Testis (tissue), 5 donors: Measurements from ENCODE around the gene CLEC2D. TPM values are rescaled to one million over a fixed set of nuclear protein-coding genes. Genes with fewer than 3 reads are reported as not detected.

Source experiments
- DNase-seq: peaks from one replicate; pipeline ENCODE4 v3.0.0-alpha.2; 2019
- H3K27ac ChIP-seq, 2 donors: fragments of 200-600 bp; sonication (generic); one replicate each; pipeline ENCODE4 v1.5.1; 2019
- H3K27me3 ChIP-seq: fragments of 200-600 bp; sonication (generic); one replicate; pipeline ENCODE4 v1.5.1; 2019
- H3K36me3 ChIP-seq: fragments of 200-600 bp; sonication (generic); one replicate; pipeline ENCODE4 v1.5.1; 2017; ENCODE audit warnings: low read depth; ENCODE audit errors: missing control alignments
- H3K4me1 ChIP-seq: fragments of 200-600 bp; sonication (generic); one replicate; pipeline ENCODE4 v1.5.1; 2019
- H3K4me3 ChIP-seq, 2 donors: fragments of 200-600 bp; sonication (generic); one replicate each; pipeline ENCODE4 v1.5.1; 2017 to 2019
- H3K9me3 ChIP-seq: fragments of 200-600 bp; sonication (generic); one replicate; pipeline ENCODE4 v1.5.1; 2017
- CTCF ChIP-seq, 3 experiments: fragments of 450-650 bp in 2 of 3; fragments of 200-600 bp in 1 of 3; sonication (generic) in 1 of 3; IDR thresholded peaks; one replicate each; pipeline ENCODE4 v1.5.1; 2016 to 2019; ENCODE audit warnings: antibody characterized with exemption in 3 of 3, mild to moderate bottlenecking in 2 of 3, moderate library complexity in 1 of 3
- POLR2A ChIP-seq: fragments of 450-650 bp; IDR thresholded peaks from one replicate; pipeline ENCODE4 v1.6.1; 2017; ENCODE audit warnings: antibody characterized with exemption, mild to moderate bottlenecking, moderate library complexity
- WGBS, 2 donors: methylation state at CpG; one replicate each; pipeline ENCODE4 v1.1.5; 2018; 5-methylcytosine and 5-hydroxymethylcytosine counted together
- intact Hi-C: fragments of 100-400 bp; cut with DNase I; formaldehyde crosslinking; loops from one replicate; pipeline ENCODE4 v1.15.1; 2023; ENCODE audit warnings: low total_unique reads
- long read RNA-seq, 2 donors: transcript quantifications; one replicate each; lab custom pipeline, GENCODE V29; 2026
- polyA plus RNA-seq: library from polyadenylated mRNA; stranded (reverse); fragments of 350-450 nt; fragmentation: Illumina TruSeq; extraction: RNeasy Lipid Tissue Mini Kit (QIAGEN cat#74804); gene quantifications from one replicate; pipeline ENCODE4 v1.2.3, GENCODE V29; 2014; ENCODE audit warnings: low read depth, low replicate concordance; ENCODE audit not compliant: insufficient read depth
- total RNA-seq, 2 donors: library from RNA; depleted of rRNA; stranded (reverse); fragments of >200 nt; gene quantifications; one replicate each; pipeline ENCODE4 v1.2.3, GENCODE V29; 2016

CLEC2D gene
- total RNA-seq: 10 to 100 TPM; 32.1 to 36.3 TPM
- polyA plus RNA-seq: 25.5 TPM
- long read RNA-seq, donor 1: 0 reads
- long read RNA-seq, donor 2: 0 reads

DNA sequence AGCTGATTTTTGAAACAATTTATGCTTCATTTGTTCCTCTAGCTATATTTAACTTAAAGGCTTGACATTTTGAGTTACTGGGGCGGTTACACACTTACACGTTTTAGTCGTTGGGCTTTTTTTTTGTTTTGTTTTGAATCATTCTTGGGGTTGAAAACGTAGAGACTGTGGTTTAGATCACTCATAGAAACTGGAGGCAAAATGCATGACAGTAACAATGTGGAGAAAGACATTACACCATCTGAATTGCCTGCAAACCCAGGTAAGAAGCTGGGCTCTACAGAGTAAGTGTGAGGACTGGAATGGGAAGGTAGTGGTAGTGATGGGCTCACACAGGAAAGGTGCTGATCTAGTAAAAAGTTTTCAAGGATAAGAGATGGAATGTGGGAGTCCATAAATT, at the start of gene CLEC2D:
CLEC2D (plus strand) TSS at position 180 of the 400 bp plus-strand sequence; CDS start at position 202, 22 bp downstream.
- no peak for DNase-seq
- H3K4me3 ChIP-seq: no peak within 1 kb of the TSS
- H3K9me3 ChIP-seq: no peaks in the 10 kb centered on the region
- H3K27ac ChIP-seq: no peak within 1 kb of the TSS
- no peaks in the 10 kb centered on the region for H3K4me1 ChIP-seq
- 88 to 91% methylated on average over 4 of the region's 4 CpGs for WGBS, 2 donors
- no peaks in the 10 kb centered on the region for H3K27me3 ChIP-seq
- intact Hi-C loops: no loop called here
- H3K36me3 ChIP-seq: no peaks in the 10 kb centered on the region
- TF ChIP-seq POLR2A: no peak

DNA sequence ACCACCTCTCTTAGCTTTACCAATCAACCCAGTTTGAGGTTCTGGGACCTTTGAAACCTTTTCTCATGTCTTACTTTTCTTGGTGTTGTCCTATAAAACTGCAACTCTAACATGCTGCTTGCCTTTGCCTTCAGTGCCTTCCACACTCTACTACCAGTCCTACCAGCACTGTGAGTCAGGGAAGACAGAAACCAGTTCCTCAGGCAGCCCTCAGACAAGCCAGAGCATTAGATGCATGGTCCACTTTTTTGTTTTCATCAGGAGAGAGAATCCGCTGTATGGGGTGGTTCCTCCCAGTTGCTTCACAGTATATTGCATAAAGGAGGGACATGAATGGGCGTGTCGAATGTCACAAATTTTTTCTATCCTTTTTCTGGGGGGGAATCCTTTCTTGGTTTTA, 44.5 kb upstream of the CLEC2D start:
- no peak for DNase-seq
- Histone ChIP-seq H3K4me1 (no peaks in the 10 kb centered on the region), H3K36me3 (no peaks in the 10 kb centered on the region), H3K27ac (no peak overlapping the region), H3K9me3 (no peaks in the 10 kb centered on the region), H3K27me3 (no peaks in the 10 kb centered on the region), H3K4me3 (no peak overlapping the region)
- 96% methylated on average over 3 of the region's 3 CpGs for WGBS, 2 donors
- intact Hi-C loops: no loop called here
- TF ChIP-seq CTCF (IDR thresholded peaks at IDR 0.05) (no peak), POLR2A (no peak)

GRCh38 chr12:9626291-9626690, 43.2 kb upstream of the CLEC2D start:
- no peak overlapping the region for H3K4me3 ChIP-seq
- H3K27ac ChIP-seq: no peak overlapping the region
- H3K4me1 ChIP-seq: no peaks in the 10 kb centered on the region
- no peaks in the 10 kb centered on the region for H3K36me3 ChIP-seq
- intact Hi-C loops: no loop called here
- no peak for TF ChIP-seq POLR2A
- TF ChIP-seq CTCF (IDR thresholded peaks at IDR 0.05): no peak
- no peaks in the 10 kb centered on the region for H3K9me3 ChIP-seq
- no peaks in the 10 kb centered on the region for H3K27me3 ChIP-seq
- DNase-seq: no peak

- intact Hi-C loops: no loop called here
- no peaks in the 10 kb centered on the region for H3K9me3 ChIP-seq
- H3K27ac ChIP-seq: no peak overlapping the region
- TF ChIP-seq CTCF (IDR thresholded peaks at IDR 0.05): no peak
- H3K27me3 ChIP-seq: no peaks in the 10 kb centered on the region
- H3K36me3 ChIP-seq: no peaks in the 10 kb centered on the region
- WGBS, 2 donors: 88 to 93% methylated on average over 2 of the region's 2 CpGs
- DNase-seq: no peak
- no peaks in the 10 kb centered on the region for H3K4me1 ChIP-seq
- no peak overlapping the region for H3K4me3 ChIP-seq
Observed at GRCh38 chr12:9626821-9627220, 42.7 kb upstream of the CLEC2D start.

DNA sequence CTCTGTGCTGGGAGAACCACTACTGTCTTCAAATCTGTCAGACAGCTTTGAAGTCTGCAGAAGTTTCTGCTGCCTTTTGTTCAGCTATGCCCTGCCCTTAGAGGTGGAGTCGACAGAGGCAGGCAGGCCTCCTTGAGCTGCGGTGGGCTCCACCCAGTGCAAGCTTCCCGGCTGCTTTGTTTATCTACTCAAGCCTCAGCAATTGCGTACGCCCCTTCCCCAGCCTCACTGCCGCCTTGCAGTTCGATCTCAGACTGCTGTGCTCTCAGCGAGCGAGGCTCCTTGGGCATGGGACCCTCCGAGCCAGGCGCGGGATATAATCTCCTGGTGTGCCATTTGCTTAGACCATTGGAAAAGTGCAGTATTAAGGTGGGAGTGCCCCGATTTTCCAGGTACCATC, 36.7 kb upstream of the CLEC2D start:
- DNase-seq: no peak
- Histone ChIP-seq H3K36me3 (no peaks in the 10 kb centered on the region), H3K27me3 (no peaks in the 10 kb centered on the region), H3K4me1 (no peaks in the 10 kb centered on the region), H3K27ac (no peak overlapping the region), H3K4me3 (no peak overlapping the region), H3K9me3 (no peaks in the 10 kb centered on the region)
- intact Hi-C loops: no loop called here
- WGBS, 2 donors: 92 to 97% methylated on average over 7 to 13 of the region's 13 CpGs
- no peak for TF ChIP-seq POLR2A
- TF ChIP-seq CTCF (IDR thresholded peaks at IDR 0.05): no peak
